OCI-LY1 (cell line): Measurements from ENCODE around the gene TAF3.

ENCODE experiments used
- EZH2 ChIP-seq: fragments of 200-600 bp; sonication (generic), shearing (Covaris generic); IDR thresholded peaks from 2 replicates; pipeline ENCODE4 v1.8.0; 2017; ENCODE audit warnings: borderline replicate concordance, mixed run types, mild to moderate bottlenecking, antibody characterized with exemption, low read length, moderate library complexity, mixed read lengths
- TF ChIP-seq, protein P1 (sequence below): fragments of 200-600 bp; sonication (generic), shearing (Covaris generic); IDR thresholded peaks from 2 replicates; pipeline ENCODE4 v1.5.1; 2017; ENCODE audit warnings: mild to moderate bottlenecking, antibody characterized with exemption, low read length, moderate library complexity, mixed read lengths

DNA sequence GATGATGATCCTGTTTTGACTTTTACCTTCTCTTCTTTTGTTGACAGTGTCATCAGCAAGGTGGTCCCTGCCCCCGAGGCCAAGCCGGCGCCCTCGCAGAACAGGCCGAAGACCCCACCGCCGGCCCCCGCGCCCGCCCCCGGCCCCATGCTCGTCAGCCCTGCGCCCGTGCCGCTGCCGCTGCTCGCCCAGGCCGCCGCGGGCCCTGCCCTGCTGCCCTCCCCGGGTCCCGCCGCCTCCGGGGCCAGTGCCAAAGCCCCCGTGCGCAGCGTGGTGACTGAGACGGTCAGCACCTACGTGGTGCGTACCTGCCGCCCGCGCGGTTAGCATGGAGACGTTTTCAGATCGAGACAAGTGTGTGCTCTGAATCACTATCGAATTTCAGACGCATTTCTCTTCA, 190.7 kb downstream of the TAF3 start:
- TF ChIP-seq, protein P1, sequence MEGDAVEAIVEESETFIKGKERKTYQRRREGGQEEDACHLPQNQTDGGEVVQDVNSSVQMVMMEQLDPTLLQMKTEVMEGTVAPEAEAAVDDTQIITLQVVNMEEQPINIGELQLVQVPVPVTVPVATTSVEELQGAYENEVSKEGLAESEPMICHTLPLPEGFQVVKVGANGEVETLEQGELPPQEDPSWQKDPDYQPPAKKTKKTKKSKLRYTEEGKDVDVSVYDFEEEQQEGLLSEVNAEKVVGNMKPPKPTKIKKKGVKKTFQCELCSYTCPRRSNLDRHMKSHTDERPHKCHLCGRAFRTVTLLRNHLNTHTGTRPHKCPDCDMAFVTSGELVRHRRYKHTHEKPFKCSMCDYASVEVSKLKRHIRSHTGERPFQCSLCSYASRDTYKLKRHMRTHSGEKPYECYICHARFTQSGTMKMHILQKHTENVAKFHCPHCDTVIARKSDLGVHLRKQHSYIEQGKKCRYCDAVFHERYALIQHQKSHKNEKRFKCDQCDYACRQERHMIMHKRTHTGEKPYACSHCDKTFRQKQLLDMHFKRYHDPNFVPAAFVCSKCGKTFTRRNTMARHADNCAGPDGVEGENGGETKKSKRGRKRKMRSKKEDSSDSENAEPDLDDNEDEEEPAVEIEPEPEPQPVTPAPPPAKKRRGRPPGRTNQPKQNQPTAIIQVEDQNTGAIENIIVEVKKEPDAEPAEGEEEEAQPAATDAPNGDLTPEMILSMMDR, result no peak
- TF ChIP-seq EZH2, result no peak
